GM23338 (cell line): ENCODE data around the gene SNX15. TPM values are rescaled to one million over a fixed set of nuclear protein-coding genes. Genes with fewer than 3 reads are reported as not detected.

Source experiments
- ATAC-seq: fragments of 200-7000 bp; cut with Tn5 transposase; 3 replicates; pipeline ENCODE4 v1.9.1; 2020
- DNase-seq: peaks from one replicate; pipeline ENCODE4 v3.0.0-alpha.2; 2015; ENCODE audit warnings: low spot score
- H2AFZ ChIP-seq: fragments of 200-600 bp; sonication (generic); 2 replicates; pipeline ENCODE4 v1.8.0; 2016; ENCODE audit warnings: antibody characterized with exemption, mild to moderate bottlenecking, moderate library complexity
- H3F3A ChIP-seq: fragments of 200-600 bp; sonication (generic); replicated peaks from 2 replicates; pipeline ENCODE4 v1.8.0; 2017; ENCODE audit warnings: antibody characterized with exemption, mixed run types, low read depth
- H3K27ac ChIP-seq: fragments of 200-600 bp; sonication (generic); 2 replicates; pipeline ENCODE4 v1.6.1; 2016; ENCODE audit warnings: low read depth
- H3K27me3 ChIP-seq: fragments of 200-600 bp; sonication (generic); 2 replicates; pipeline ENCODE4 v1.8.0; 2016; ENCODE audit warnings: mild to moderate bottlenecking, mixed run types, moderate library complexity; ENCODE audit not compliant: insufficient read depth
- H3K36me3 ChIP-seq: fragments of 200-600 bp; sonication (generic); 2 replicates; pipeline ENCODE4 v1.8.0; 2016; ENCODE audit warnings: mild to moderate bottlenecking; ENCODE audit not compliant: insufficient read depth
- H3K4me1 ChIP-seq: fragments of 200-600 bp; sonication (generic); 2 replicates; pipeline ENCODE4 v1.8.0; 2016; ENCODE audit warnings: mild to moderate bottlenecking, moderate library complexity; ENCODE audit not compliant: insufficient read depth
- H3K4me2 ChIP-seq: fragments of 200-600 bp; sonication (generic); 2 replicates; pipeline ENCODE4 v1.7.1; 2017; ENCODE audit warnings: mixed run types
- H3K4me3 ChIP-seq: fragments of 200-600 bp; sonication (generic); 2 replicates; pipeline ENCODE4 v1.6.1; 2016; ENCODE audit warnings: mixed run types
- H3K79me2 ChIP-seq: fragments of 200-600 bp; sonication (generic); replicated peaks from 2 replicates; pipeline ENCODE4 v1.8.0; 2017; ENCODE audit warnings: mild to moderate bottlenecking; ENCODE audit not compliant: insufficient read depth
- H3K9me2 ChIP-seq: fragments of 200-600 bp; sonication (generic); 2 replicates; pipeline ENCODE4 v1.8.0; 2017; ENCODE audit not compliant: insufficient read depth
- H4K20me1 ChIP-seq: fragments of 200-600 bp; sonication (generic); replicated peaks from 2 replicates; pipeline ENCODE4 v1.8.0; 2017; ENCODE audit warnings: mild to moderate bottlenecking; ENCODE audit not compliant: insufficient read depth
- H3K27ac Mint-ChIP-seq: 2 replicates; pipeline ENCODE4 v1.8.0; 2020; ENCODE audit warnings: inconsistent platforms, mild to moderate bottlenecking, moderate library complexity, mixed read lengths
- H3K27me3 Mint-ChIP-seq: 3 replicates; pipeline ENCODE4 v1.8.0; 2022; ENCODE audit warnings: low read depth, mild to moderate bottlenecking, moderate library complexity, mixed read lengths, inconsistent platforms; ENCODE audit not compliant: insufficient read depth, poor library complexity
- H3K36me3 Mint-ChIP-seq: 3 replicates; pipeline ENCODE4 v1.8.0; 2021; ENCODE audit warnings: low read depth, mild to moderate bottlenecking, inconsistent platforms, moderate library complexity, mixed read lengths
- H3K4me1 Mint-ChIP-seq: 3 replicates; pipeline ENCODE4 v1.8.0; 2020; ENCODE audit warnings: mild to moderate bottlenecking, inconsistent platforms, mixed read lengths
- H3K4me3 Mint-ChIP-seq: 3 replicates; pipeline ENCODE4 v1.8.0; 2021; ENCODE audit warnings: moderate library complexity, mild to moderate bottlenecking, inconsistent platforms, mixed read lengths
- H3K9me3 Mint-ChIP-seq: 3 replicates; pipeline ENCODE4 v1.8.0; 2020; ENCODE audit warnings: moderate library complexity, mild to moderate bottlenecking, inconsistent platforms, mixed read lengths
- CREB1 ChIP-seq: fragments of 250-450 bp; sonication (Bioruptor Pico); IDR thresholded peaks from 2 replicates; pipeline ENCODE4 v1.5.0; 2020; ENCODE audit warnings: low read depth, mild to moderate bottlenecking, moderate library complexity
- CTCF ChIP-seq, 2 experiments: fragments of 200-600 bp in 1 of 2; sonication (generic) in 1 of 2; conservative IDR thresholded peaks; 2 replicates each; pipeline versions ENCODE4 v1.5.1 to v1.6.1; 2016 to 2017; ENCODE audit warnings: antibody characterized with exemption in 2 of 2, low read depth in 2 of 2, mild to moderate bottlenecking in 2 of 2, moderate library complexity in 1 of 2
- EZH2 ChIP-seq: fragments of 200-600 bp; sonication (generic); IDR thresholded peaks from one replicate; pipeline ENCODE4 v1.8.0; 2017; ENCODE audit warnings: antibody characterized with exemption, mild to moderate bottlenecking, low read depth; ENCODE audit not compliant: unreplicated experiment
- EZH2phosphoT487 ChIP-seq: fragments of 200-600 bp; sonication (generic); IDR thresholded peaks from one replicate; pipeline ENCODE4 v1.8.1; 2018; ENCODE audit warnings: antibody characterized with exemption; ENCODE audit not compliant: unreplicated experiment
- JUNB ChIP-seq: IDR thresholded peaks from one replicate; pipeline ENCODE4 v1.6.1; 2016; ENCODE audit warnings: antibody characterized with exemption; ENCODE audit not compliant: unreplicated experiment
- NANOG ChIP-seq: IDR thresholded peaks from 2 replicates; pipeline ENCODE4 v1.6.1; 2016; ENCODE audit warnings: antibody characterized with exemption, borderline replicate concordance
- POLR2AphosphoS5 ChIP-seq: IDR thresholded peaks from 2 replicates; pipeline ENCODE4 v1.6.1; 2016; ENCODE audit warnings: antibody characterized with exemption, low read depth
- STAT1 ChIP-seq: IDR thresholded peaks from one replicate; pipeline ENCODE4 v1.6.1; 2016; ENCODE audit warnings: antibody characterized with exemption; ENCODE audit not compliant: unreplicated experiment
- ZNF114 ChIP-seq: fragments of 250-450 bp; sonication (Bioruptor Pico); IDR thresholded peaks from 2 replicates; pipeline ENCODE4 v1.5.0; 2020; ENCODE audit warnings: mild to moderate bottlenecking, moderate library complexity
- ZNF331 ChIP-seq: fragments of 250-450 bp; sonication (Bioruptor Pico); IDR thresholded peaks from 2 replicates; pipeline ENCODE4 v1.5.0; 2020; ENCODE audit warnings: low read depth, mild to moderate bottlenecking, moderate library complexity
- ZNF462 ChIP-seq: fragments of 250-450 bp; sonication (Bioruptor Pico); IDR thresholded peaks from 2 replicates; pipeline ENCODE4 v1.5.0; 2020; ENCODE audit warnings: mild to moderate bottlenecking, moderate library complexity
- polyA plus RNA-seq: library from polyadenylated mRNA; unstranded; fragments of >200 nt; fragmentation: Nextera tagmentation; extraction: Ambion mirVana; gene quantifications from 2 replicates; pipeline ENCODE4 v1.2.1, GENCODE V29; 2016
- total RNA-seq: library from RNA; depleted of rRNA; stranded (reverse); fragments of >200 nt; shearing (Covaris generic); gene quantifications from 2 replicates; pipeline ENCODE4 v1.2.3, GENCODE V29; 2014
- TF ChIP-seq, protein P1 (sequence below): IDR thresholded peaks from 2 replicates; pipeline ENCODE4 v1.6.1; 2016; ENCODE audit warnings: antibody characterized with exemption
- TF ChIP-seq, protein P2 (sequence below): IDR thresholded peaks from one replicate; pipeline ENCODE4 v1.6.1; 2018; ENCODE audit warnings: antibody characterized with exemption; ENCODE audit not compliant: unreplicated experiment

The SNX15 gene
- total and polyA plus RNA-seq, 2 experiments from 2014 or later = 13.0 to 21.4 TPM

DNA sequence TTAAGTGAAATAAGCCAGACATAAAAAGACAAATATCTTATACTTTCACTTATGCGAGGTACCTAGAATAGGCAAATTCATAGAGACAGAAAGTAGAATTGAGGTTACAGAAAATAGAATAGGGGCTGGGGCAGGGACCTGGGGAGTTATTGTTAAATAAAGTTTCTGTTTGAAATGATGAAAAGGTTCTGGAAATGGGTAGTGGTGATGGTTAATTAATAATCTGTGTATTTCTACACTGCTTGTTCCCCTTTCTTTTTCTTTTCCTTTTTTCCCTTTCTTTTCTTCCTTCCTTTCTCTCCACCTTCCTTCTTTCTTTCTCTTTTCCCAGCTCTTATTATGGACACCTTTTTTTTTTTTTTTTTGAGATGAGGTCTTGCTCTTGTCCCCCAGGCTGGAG lies 28.3 kb downstream of the SNX15 start:
- Histone ChIP-seq H3K4me3 (no peak overlapping the region), H3K4me2 (no peak overlapping the region), H3K27ac (no peak overlapping the region), H4K20me1 (no peaks in the 10 kb centered on the region), H3K9me2 (no peaks in the 10 kb centered on the region), H3K79me2 (no peaks in the 10 kb centered on the region), H3F3A (no peaks in the 10 kb centered on the region), H3K27me3 (no peaks in the 10 kb centered on the region), H3K4me1 (no peaks in the 10 kb centered on the region), H2AFZ (no peak overlapping the region), H3K36me3 (no peaks in the 10 kb centered on the region)
- no peaks in the 10 kb centered on the region for H3K4me1 Mint-ChIP-seq
- H3K27me3 Mint-ChIP-seq = peaks cover 11% of the 10 kb centered on the region
- H3K9me3 Mint-ChIP-seq = no peaks in the 10 kb centered on the region
- H3K4me3 Mint-ChIP-seq = no peak overlapping the region
- no peak overlapping the region for H3K27ac Mint-ChIP-seq
- no peak for TF ChIP-seq JUNB
- TF ChIP-seq, protein P1, sequence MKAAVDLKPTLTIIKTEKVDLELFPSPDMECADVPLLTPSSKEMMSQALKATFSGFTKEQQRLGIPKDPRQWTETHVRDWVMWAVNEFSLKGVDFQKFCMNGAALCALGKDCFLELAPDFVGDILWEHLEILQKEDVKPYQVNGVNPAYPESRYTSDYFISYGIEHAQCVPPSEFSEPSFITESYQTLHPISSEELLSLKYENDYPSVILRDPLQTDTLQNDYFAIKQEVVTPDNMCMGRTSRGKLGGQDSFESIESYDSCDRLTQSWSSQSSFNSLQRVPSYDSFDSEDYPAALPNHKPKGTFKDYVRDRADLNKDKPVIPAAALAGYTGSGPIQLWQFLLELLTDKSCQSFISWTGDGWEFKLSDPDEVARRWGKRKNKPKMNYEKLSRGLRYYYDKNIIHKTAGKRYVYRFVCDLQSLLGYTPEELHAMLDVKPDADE = no peak
- no peak for TF ChIP-seq ZNF331 (CRISPR knock-in tag)
- no peak for TF ChIP-seq ZNF462
- TF ChIP-seq EZH2 = no peak
- TF ChIP-seq, protein P2, sequence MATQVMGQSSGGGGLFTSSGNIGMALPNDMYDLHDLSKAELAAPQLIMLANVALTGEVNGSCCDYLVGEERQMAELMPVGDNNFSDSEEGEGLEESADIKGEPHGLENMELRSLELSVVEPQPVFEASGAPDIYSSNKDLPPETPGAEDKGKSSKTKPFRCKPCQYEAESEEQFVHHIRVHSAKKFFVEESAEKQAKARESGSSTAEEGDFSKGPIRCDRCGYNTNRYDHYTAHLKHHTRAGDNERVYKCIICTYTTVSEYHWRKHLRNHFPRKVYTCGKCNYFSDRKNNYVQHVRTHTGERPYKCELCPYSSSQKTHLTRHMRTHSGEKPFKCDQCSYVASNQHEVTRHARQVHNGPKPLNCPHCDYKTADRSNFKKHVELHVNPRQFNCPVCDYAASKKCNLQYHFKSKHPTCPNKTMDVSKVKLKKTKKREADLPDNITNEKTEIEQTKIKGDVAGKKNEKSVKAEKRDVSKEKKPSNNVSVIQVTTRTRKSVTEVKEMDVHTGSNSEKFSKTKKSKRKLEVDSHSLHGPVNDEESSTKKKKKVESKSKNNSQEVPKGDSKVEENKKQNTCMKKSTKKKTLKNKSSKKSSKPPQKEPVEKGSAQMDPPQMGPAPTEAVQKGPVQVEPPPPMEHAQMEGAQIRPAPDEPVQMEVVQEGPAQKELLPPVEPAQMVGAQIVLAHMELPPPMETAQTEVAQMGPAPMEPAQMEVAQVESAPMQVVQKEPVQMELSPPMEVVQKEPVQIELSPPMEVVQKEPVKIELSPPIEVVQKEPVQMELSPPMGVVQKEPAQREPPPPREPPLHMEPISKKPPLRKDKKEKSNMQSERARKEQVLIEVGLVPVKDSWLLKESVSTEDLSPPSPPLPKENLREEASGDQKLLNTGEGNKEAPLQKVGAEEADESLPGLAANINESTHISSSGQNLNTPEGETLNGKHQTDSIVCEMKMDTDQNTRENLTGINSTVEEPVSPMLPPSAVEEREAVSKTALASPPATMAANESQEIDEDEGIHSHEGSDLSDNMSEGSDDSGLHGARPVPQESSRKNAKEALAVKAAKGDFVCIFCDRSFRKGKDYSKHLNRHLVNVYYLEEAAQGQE = no peak
- TF ChIP-seq CTCF (conservative IDR thresholded peaks at IDR 0.05; ENCODE audit: low read depth in 2 of 2) = no peak
- TF ChIP-seq STAT1 = no peak
- TF ChIP-seq CREB1 (CRISPR knock-in tag) = no peak
- TF ChIP-seq NANOG = no peak
- no peak for TF ChIP-seq EZH2phosphoT487
- TF ChIP-seq POLR2AphosphoS5 = no peak
- no peak for TF ChIP-seq ZNF114 (CRISPR knock-in tag)
- ATAC-seq = no peak
- no peaks in the 10 kb centered on the region for H3K36me3 Mint-ChIP-seq
- DNase-seq = no peak
